ENCODE measurements around the gene PAXIP1.

Gene PAXIP1

DNA sequence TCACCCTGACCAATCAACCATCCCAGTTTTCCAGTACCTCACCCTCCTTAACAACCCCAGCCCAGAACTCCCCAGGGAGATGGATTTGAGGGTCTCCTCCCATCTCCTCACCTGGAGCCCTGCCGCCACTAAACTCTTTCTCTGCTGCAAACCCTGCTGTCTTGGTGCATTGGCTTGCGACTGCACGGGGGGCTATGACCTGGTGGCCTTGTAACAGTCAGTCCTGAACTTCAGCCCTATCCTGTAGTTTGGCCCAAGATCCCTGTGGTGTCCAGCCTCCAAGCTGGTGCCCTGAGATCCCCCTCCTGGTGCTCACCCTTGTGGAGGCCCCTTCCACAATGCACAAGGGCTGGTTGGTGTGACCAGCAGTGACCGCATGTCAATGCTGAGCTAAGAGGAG lies 91.9 kb downstream of the PAXIP1 start:
- DNase-seq = no peak

GRCh38 chr7:154910125-154910524 lies 92.8 kb downstream of the PAXIP1 start:
- DNase-seq = no peak

GRCh38 chr7:154909241-154910105 lies 93.5 kb downstream of the PAXIP1 start:
- no peak for DNase-seq

- DNase-seq = no peak
Measured at GRCh38 chr7:154907651-154908620, 95.0 kb downstream of the PAXIP1 start.

DNA sequence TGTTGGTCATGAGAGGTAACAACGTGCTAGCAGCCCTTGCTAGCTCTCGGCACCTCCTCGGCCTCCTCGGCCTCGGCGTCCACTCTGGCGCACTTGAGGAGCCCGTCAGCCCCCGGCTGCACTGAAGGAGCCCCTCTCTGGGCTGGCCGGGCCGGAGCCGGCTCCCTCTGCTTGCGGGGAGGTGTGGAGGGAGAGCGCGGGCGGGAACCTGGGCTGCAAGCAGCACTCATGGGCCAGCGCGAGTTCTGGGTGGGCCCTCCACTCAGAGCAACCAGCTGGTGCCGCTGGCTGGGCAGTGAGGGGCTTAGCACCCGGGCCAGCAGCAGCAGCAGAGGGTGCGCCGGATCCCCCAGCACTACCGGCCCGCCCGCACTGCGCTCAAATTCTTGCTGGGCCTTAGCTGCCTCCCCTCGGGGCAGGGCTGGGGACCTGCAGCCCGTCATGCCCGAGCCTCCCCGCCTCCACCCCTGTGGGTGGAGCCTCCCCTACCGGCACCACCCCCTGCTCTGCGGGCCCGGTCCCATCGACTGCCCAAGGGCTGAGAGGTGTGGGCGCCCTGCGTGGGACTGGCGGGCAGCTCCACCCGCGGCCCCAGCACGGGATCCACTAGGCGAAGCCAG lies 96.1 kb downstream of the PAXIP1 start:
- no peak for DNase-seq

GRCh38 chr7:154906201-154906600 lies 96.7 kb downstream of the PAXIP1 start:
- DNase-seq = no peak

DNA sequence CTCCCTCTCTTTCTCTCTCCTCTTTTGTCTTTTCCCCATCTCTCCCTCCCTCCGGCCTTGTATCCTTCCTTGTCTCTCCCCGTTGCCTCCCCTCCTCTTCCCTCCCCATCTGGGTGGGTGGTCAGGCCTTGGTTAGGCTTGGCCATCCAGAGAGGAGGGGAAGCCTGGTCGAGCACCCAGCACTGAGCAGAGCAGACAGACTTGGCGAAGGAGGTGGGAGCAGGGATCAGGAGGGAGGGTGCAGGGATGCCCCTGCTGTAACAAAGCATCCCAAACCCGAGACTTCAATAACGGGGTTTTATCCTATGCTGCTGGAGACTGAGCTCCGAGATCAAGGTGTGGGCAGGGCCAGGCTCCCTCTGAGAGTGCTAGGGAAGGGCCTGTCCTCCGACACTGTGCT lies 97.3 kb downstream of the PAXIP1 start:
- no peak for DNase-seq

DNA sequence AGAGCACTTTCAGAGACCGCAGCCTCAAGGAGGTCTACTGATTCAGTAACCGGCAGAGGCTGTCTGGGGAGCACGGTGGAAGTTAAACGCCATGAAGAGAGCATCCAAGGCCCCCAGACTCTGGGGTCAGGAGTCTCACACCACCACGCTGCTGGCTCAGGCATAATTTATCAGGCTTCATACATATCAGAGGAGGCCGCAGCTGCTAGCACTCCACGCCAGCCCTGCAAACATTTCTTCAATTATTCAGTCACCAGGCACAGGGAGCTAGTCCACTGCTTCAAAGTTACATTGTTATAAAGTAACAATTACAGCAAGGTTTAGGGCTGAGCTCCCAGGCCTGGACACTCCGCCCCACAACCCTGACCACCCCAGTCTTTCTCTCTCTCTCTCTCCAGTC lies 97.8 kb downstream of the PAXIP1 start:
- DNase-seq = no peak

DNA sequence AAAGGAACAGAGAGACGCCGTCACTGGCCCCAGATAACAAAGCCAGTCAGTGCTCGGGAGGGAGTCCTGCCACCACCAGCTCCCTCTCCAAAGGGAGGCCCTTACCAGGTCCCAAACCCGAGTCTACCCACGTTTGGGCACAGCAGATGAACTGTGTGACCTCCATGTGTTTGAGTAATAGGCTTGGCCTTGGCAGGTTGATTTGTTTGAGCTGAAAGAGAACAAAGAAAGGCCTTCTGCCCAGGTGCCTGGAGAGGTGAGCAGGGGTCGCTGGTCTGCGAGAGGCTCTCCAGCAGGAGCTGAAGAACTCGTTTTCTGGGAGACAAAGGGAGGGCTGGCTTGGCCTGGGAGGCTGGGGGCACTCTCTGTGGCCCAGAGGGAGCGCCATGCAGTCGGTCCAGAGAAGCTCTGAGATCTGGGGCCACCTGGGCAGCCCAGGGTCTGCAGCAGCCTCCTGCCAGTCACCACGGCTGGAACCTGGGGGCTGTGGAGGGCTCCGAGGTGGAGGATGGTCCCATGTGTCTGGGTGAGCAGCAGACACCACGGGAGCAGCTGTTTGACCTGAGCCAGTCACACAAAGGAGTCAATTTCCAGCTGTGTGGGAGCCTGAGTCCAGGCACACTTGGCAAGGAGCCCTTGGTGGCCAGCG lies 99.7 kb downstream of the PAXIP1 start:
- no peak for DNase-seq

DNA sequence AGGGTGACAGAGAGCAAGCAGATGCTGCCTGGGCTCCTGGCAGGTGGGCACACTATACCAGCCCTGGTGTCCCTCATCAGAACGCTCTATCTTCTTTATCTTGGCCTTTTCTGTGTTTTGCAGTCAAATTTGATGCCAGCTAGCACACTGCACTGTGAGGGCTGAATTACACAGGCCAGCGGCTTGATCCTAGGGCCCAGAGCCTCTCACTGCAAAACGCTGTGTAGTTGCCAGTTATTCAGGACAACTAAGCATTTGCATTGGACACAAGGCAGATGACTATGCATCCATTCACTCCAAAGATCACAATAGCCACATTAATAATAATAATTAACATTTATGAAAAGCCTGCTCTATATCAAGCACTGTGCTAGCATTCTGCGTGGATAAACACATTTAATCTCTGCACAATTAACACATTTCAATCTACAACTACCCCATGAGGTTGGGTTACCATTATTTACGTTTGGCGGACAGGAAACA lies 100.3 kb downstream of the PAXIP1 start:
- no peak for DNase-seq

GRCh38 chr7:154899862-154900261 lies 103.1 kb downstream of the PAXIP1 start:
- DNase-seq = no peak

GRCh38 chr7:154898973-154899855 lies 103.7 kb downstream of the PAXIP1 start:
- DNase-seq = no peak

DNA sequence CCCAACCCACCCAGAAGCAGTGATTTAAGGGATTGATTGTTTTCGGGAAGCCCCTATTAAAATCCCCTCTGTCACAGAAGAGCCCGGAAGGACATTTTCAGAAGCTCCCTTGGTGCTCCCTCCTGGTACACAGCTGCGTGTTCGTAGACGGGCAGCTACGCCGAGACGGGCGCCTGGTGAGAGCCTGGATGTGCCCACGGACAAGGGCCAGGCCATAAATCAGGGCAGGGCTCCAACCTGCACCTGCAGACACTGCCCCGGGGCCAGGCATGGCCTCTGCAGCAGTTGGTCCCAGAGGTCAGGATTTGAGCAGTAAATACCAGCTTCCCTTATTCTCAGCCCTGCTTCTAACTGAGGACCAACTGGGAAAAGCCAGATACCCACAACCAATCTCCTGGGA lies 106.8 kb downstream of the PAXIP1 start:
- DNase-seq = no peak
